Sigmoid colon (tissue), 7 donors: ENCODE data around the gene SIRT4. TPM values are rescaled to one million over a fixed set of nuclear protein-coding genes. Genes with fewer than 3 reads are reported as not detected.

Experiments
- DNase-seq: peaks from one replicate; pipeline ENCODE4 v3.0.0-alpha.2; 2019
- H3K27ac ChIP-seq, 4 donors: fragments of 200-600 bp; sonication (generic); one replicate each; pipeline ENCODE4 v1.5.1; 2016 to 2019; ENCODE audit warnings: mild to moderate bottlenecking in 1 of 4
- H3K27me3 ChIP-seq, 3 donors: fragments of 200-600 bp; sonication (generic); one replicate each; pipeline ENCODE4 v1.5.1; 2019; ENCODE audit warnings: mild to moderate bottlenecking in 1 of 3
- H3K36me3 ChIP-seq, 4 donors: fragments of 200-600 bp; sonication (generic); one replicate each; pipeline ENCODE4 v1.5.1; 2016 to 2019
- H3K4me1 ChIP-seq, 4 donors: fragments of 200-600 bp; sonication (generic); one replicate each; pipeline ENCODE4 v1.5.1; 2017 to 2019
- H3K4me3 ChIP-seq, 4 donors: fragments of 200-600 bp; sonication (generic); one replicate each; pipeline ENCODE4 v1.5.1; 2017 to 2019; ENCODE audit warnings: mild to moderate bottlenecking in 2 of 4, moderate library complexity in 1 of 4
- H3K9me3 ChIP-seq, 4 donors: fragments of 200-600 bp in 3 of 4; sonication (generic) in 3 of 4; one replicate each; pipeline versions ENCODE4 v1.5.1 to v1.6.1; 2013 to 2019
- EP300 ChIP-seq, 4 donors: sonication (generic); formaldehyde crosslinking; IDR thresholded peaks; one replicate each; pipeline ENCODE4 v1.6.1; 2017; ENCODE audit warnings: antibody characterized with exemption in 4 of 4
- POLR2A ChIP-seq, 2 donors: fragments of 450-650 bp; IDR thresholded peaks; one replicate each; pipeline ENCODE4 v1.6.1; 2016; ENCODE audit warnings: antibody characterized with exemption in 2 of 2, mild to moderate bottlenecking in 2 of 2, moderate library complexity in 2 of 2
- POLR2AphosphoS5 ChIP-seq, 4 donors: sonication (generic); formaldehyde crosslinking; IDR thresholded peaks; one replicate each; pipeline ENCODE4 v1.6.1; 2017; ENCODE audit warnings: antibody characterized with exemption in 4 of 4
- WGBS, 2 donors: extraction: QIAGEN DNeasy Blood & Tissue Kit; methylation state at CpG; one replicate each; pipeline ENCODE4 v1.1.7; 2013; 5-methylcytosine and 5-hydroxymethylcytosine counted together
- intact Hi-C: fragments of 100-400 bp; cut with DNase I; formaldehyde crosslinking; loops from one replicate; pipeline ENCODE4 v1.15.1; 2023
- polyA plus RNA-seq, 3 donors: library from polyadenylated mRNA; stranded (reverse); fragments of 200-250 nt; gene quantifications; one replicate each; pipeline ENCODE4 v1.2.3, GENCODE V29; 2013
- total RNA-seq, 4 donors: library from RNA; depleted of rRNA; stranded (reverse); fragments of >200 nt; gene quantifications; one replicate each; pipeline ENCODE4 v1.1.0, GENCODE V29; 2016
- TF ChIP-seq, protein P1 (sequence below), 4 experiments: fragments of 450-650 bp in 3 of 4; fragments of 200-600 bp in 1 of 4; IDR thresholded peaks; one replicate each; pipeline ENCODE4 v1.5.1; 2016 to 2019; ENCODE audit warnings: antibody characterized with exemption in 4 of 4, mild to moderate bottlenecking in 3 of 4, moderate library complexity in 2 of 4
- donor health status: healthy with polysubstance abuse.
- donor health status: Bipolar disorder and iron deficiency.
- donor health status: healthy.

The SIRT4 gene
- total and polyA plus RNA-seq, 7 donors = 0.69 to 3.6 (median 2.8) TPM

DNA sequence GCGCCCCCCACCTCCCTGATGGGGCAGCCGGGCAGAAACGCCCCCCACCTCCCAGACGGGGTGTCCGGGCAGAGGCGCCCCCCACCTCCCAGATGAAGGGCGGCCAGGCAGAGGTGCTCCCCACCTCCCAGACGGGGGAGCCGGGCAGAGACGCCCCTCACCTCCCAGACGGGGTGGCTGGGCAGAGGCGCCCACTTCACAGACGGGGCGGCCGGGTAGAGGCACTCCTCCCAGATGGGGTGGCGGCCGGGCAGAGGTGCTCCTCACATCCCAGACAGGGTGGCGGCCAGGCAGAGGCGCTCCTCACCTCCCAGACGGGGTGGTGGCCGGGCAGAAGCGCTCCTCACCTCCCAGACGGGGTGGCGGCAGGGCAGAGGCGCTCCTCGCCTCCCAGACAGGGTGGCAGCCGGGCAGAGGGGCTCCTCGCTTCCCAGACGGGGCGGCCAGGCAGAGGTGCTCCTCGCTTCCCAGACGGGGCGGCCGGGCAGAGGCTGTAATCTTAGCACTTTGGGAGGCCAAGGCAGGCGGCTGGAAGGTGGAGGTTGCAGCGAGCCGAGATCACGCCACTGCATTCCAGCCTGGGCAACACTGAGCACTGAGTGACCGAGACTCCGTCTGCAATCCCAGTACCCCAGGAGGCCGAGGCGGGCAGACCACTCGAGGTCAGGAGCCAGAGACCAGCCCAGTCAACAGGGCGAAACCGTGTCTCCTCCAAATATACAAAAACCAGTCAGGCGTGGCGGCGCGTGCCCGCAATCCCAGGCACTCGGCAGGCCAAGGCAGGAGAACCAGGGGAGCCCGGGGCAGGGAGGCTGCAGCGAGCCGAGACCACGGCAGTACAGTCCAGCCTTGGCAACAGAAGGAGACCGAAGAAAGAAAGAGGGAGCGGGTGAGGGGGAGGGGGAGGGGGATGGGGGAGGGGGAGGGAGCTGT lies 23.7 kb upstream of the SIRT4 start:
- H3K36me3 ChIP-seq = no peaks in the 10 kb centered on the region
- H3K9me3 ChIP-seq = no peaks in the 10 kb centered on the region
- no peak for DNase-seq
- H3K4me3 ChIP-seq = no peak overlapping the region
- H3K27ac ChIP-seq = no peak overlapping the region
- intact Hi-C loops = no loop called here
- no peaks in the 10 kb centered on the region for H3K4me1 ChIP-seq
- whole genome bisulfite sequencing, 2 donors = 96% methylated on average over 55 of the region's 57 CpGs
- H3K27me3 ChIP-seq = no peaks in the 10 kb centered on the region
- TF ChIP-seq EP300 (IDR thresholded peaks at IDR 0.05) (no peak), POLR2A (IDR thresholded peaks at IDR 0.05) (no peak), POLR2AphosphoS5 (IDR thresholded peaks at IDR 0.05) (no peak)
- TF ChIP-seq, protein P1, sequence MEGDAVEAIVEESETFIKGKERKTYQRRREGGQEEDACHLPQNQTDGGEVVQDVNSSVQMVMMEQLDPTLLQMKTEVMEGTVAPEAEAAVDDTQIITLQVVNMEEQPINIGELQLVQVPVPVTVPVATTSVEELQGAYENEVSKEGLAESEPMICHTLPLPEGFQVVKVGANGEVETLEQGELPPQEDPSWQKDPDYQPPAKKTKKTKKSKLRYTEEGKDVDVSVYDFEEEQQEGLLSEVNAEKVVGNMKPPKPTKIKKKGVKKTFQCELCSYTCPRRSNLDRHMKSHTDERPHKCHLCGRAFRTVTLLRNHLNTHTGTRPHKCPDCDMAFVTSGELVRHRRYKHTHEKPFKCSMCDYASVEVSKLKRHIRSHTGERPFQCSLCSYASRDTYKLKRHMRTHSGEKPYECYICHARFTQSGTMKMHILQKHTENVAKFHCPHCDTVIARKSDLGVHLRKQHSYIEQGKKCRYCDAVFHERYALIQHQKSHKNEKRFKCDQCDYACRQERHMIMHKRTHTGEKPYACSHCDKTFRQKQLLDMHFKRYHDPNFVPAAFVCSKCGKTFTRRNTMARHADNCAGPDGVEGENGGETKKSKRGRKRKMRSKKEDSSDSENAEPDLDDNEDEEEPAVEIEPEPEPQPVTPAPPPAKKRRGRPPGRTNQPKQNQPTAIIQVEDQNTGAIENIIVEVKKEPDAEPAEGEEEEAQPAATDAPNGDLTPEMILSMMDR (IDR thresholded peaks at IDR 0.05) = no peak

DNA sequence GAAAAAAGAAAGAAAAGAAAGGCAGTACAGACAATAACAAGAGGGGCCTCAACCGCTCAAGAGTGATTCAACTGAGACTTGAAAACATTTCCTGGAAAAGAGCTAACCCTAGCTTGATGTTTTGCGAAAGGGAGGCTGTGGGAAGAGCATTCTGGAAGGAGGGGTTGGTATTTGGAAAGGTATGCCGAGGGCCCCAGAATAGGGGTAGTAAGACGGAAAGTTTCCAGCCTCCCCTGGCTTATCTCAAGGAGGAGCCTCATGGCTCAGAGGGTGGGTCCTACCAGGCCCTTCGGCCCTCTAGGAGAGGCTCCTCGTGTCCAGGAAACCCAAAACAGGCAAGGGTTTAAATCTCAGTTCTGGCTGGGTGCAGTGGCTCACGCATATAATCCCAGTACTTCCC lies 18.8 kb upstream of the SIRT4 start:
- DNase-seq = no peak
- H3K27me3 ChIP-seq = no peaks in the 10 kb centered on the region
- no peaks in the 10 kb centered on the region for H3K36me3 ChIP-seq
- H3K27ac ChIP-seq = no peak overlapping the region
- H3K4me1 ChIP-seq = no peaks in the 10 kb centered on the region
- intact Hi-C loops = no loop called here
- H3K9me3 ChIP-seq = no peaks in the 10 kb centered on the region
- TF ChIP-seq EP300 (IDR thresholded peaks at IDR 0.05) (no peak), POLR2A (IDR thresholded peaks at IDR 0.05) (no peak), POLR2AphosphoS5 (IDR thresholded peaks at IDR 0.05) (no peak)
- TF ChIP-seq, protein P1 (IDR thresholded peaks at IDR 0.05) = no peak
- no peak overlapping the region for H3K4me3 ChIP-seq
- 72 to 78% methylated on average over 7 of the region's 7 CpGs for WGBS, 2 donors

DNA sequence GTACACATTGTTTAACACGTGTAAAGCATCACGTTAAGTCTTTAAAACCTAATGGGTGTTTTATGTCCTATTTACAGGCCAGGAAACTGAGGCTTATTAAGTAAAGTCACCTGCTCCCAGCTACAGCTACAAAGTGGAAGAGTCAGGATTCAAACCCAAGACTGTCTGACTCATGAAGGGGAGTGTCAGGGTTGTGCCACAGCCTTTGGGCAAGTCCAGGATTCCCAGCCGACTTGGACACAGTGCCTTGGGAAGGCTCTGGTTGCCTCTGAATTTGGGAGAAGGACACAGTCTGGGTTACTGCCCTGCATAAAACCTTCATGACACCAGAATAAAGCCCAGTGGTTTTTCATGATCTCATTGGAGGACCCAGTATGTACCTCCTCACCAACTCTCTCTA lies 17.7 kb upstream of the SIRT4 start:
- Histone ChIP-seq H3K4me1 (no peaks in the 10 kb centered on the region), H3K27ac (no peak overlapping the region), H3K4me3 (no peak overlapping the region), H3K9me3 (no peaks in the 10 kb centered on the region), H3K36me3 (no peaks in the 10 kb centered on the region), H3K27me3 (no peaks in the 10 kb centered on the region)
- intact Hi-C loops = no loop called here
- DNase-seq = no peak
- 53 to 76% methylated on average over 3 of the region's 3 CpGs for WGBS, 2 donors
- TF ChIP-seq POLR2AphosphoS5 (IDR thresholded peaks at IDR 0.05) (no peak), POLR2A (IDR thresholded peaks at IDR 0.05) (no peak)

DNA sequence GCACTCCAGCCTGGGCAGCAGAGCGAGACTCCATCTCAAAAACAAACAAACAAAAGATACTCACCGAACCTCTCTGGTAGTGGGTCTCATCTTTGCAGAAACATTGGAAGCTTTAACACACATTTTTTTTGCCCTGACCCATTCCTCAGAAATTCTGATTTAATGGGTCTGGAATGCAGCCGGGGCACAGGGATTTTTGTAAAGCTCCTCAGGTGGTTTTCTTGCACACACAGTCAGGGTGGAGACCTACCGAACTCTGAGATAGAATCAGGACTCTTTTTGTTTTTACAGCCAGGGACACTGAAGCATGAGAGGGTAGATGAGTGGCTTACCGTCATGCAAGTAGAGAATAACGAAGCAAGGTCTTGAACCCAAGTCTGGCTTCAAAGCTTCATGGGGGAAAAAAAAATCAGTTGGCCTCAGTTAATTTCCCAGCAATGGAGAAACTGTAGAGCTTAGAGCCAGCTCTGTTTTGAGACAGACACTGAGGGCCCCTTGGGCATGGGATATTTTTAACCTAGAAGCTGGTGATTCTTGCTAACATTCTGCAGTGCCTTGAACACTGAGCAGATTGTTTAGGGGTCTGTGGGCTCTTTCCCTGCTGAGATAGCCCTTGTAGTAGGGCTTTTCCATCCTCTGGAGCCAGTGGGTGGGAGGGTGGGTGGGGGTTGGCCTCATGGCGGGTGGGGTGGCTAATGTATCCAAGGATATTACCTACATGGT lies 15.2 kb upstream of the SIRT4 start:
- 55 to 76% methylated on average over 7 of the region's 7 CpGs for WGBS, 2 donors
- Histone ChIP-seq H3K9me3 (no peaks in the 10 kb centered on the region), H3K27ac (no peak overlapping the region), H3K4me3 (no peak overlapping the region), H3K36me3 (no peaks in the 10 kb centered on the region), H3K4me1 (peaks cover 0 to 9% (median 4%) of the 10 kb centered on the region in 4 donors), H3K27me3 (no peaks in the 10 kb centered on the region)
- DNase-seq = no peak
- no peak for TF ChIP-seq EP300 (IDR thresholded peaks at IDR 0.05)
- no peak for TF ChIP-seq POLR2AphosphoS5 (IDR thresholded peaks at IDR 0.05)
- TF ChIP-seq, protein P1 (IDR thresholded peaks at IDR 0.05) = no peak
- TF ChIP-seq POLR2A (IDR thresholded peaks at IDR 0.05) = no peak
- intact Hi-C loops = no loop called here

DNA sequence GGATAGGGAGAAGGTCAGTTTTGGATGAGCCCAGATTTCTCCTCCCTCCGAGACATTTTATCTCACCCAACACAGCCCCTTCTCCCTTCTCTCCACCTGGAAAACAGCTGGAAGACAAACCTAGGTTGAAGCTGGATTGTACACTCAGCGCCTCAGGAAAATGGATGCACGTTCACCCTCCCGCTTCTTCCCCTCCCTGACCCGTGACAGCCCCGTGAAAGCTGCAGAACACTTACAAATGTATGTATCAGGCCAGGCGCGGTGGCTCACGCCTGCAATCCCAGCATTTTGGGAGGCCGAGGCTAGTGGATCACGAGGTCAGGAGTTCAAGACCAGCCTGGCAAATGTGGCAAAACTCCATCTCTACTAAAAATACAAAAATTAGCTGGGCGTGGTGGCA lies 14.6 kb upstream of the SIRT4 start:
- no peaks in the 10 kb centered on the region for H3K9me3 ChIP-seq
- no peak overlapping the region for H3K4me3 ChIP-seq
- 72 to 82% methylated on average over 12 of the region's 12 CpGs for WGBS, 2 donors
- no peaks in the 10 kb centered on the region for H3K27me3 ChIP-seq
- no peak overlapping the region for H3K27ac ChIP-seq
- TF ChIP-seq POLR2AphosphoS5 (IDR thresholded peaks at IDR 0.05) (no peak), POLR2A (IDR thresholded peaks at IDR 0.05) (no peak), EP300 (IDR thresholded peaks at IDR 0.05) (no peak)
- TF ChIP-seq, protein P1 (IDR thresholded peaks at IDR 0.05) = no peak
- peaks cover 0 to 10% (median 5%) of the 10 kb centered on the region in 4 donors for H3K4me1 ChIP-seq
- intact Hi-C loops = no loop called here
- no peak for DNase-seq
- no peaks in the 10 kb centered on the region for H3K36me3 ChIP-seq
